Progenitor cell of endocrine pancreas (in vitro differentiated cells): ENCODE data around the gene TARS2. TPM values are rescaled to one million over a fixed set of nuclear protein-coding genes. Genes with fewer than 3 reads are reported as not detected.
A peak's percentile ranks its signal among the peaks of the same experiment; 100 is the strongest.

Experiments
- DNase-seq: peaks from one replicate; pipeline ENCODE4 v3.0.0; 2021; ENCODE audit warnings: low spot score; ENCODE audit not compliant: unreplicated experiment
- H3K27ac Mint-ChIP-seq: 2 replicates; pipeline ENCODE4 v1.8.0; 2021; ENCODE audit warnings: mild to moderate bottlenecking, moderate library complexity, mixed read lengths
- H3K27me3 Mint-ChIP-seq: 2 replicates; pipeline ENCODE4 v1.8.0; 2021; ENCODE audit warnings: mixed read lengths
- H3K36me3 Mint-ChIP-seq: 2 replicates; pipeline ENCODE4 v1.8.0; 2022; ENCODE audit warnings: mixed read lengths; ENCODE audit not compliant: insufficient read depth
- H3K4me1 Mint-ChIP-seq: 2 replicates; pipeline ENCODE4 v1.8.0; 2021; ENCODE audit warnings: low read depth, mixed read lengths
- H3K4me3 Mint-ChIP-seq: 2 replicates; pipeline ENCODE4 v1.8.0; 2021; ENCODE audit warnings: low read depth, mild to moderate bottlenecking, moderate library complexity, mixed read lengths
- H3K9me3 Mint-ChIP-seq: 2 replicates; pipeline ENCODE4 v1.8.0; 2021; ENCODE audit warnings: low read depth, mixed read lengths
- total RNA-seq: library from RNA; stranded (reverse); gene quantifications from 2 replicates; pipeline ENCODE4 v1.2.1, GENCODE V29; 2021
- TF ChIP-seq, protein P1 (sequence below): fragments of 200-600 bp; sonication (generic); IDR thresholded peaks from one replicate; pipeline ENCODE4 v1.5.0; 2021; ENCODE audit warnings: antibody characterized with exemption, mild to moderate bottlenecking; ENCODE audit not compliant: unreplicated experiment

TARS2 gene
- total RNA-seq, 1 donor from 2014 or later: 30.8 TPM

DNA sequence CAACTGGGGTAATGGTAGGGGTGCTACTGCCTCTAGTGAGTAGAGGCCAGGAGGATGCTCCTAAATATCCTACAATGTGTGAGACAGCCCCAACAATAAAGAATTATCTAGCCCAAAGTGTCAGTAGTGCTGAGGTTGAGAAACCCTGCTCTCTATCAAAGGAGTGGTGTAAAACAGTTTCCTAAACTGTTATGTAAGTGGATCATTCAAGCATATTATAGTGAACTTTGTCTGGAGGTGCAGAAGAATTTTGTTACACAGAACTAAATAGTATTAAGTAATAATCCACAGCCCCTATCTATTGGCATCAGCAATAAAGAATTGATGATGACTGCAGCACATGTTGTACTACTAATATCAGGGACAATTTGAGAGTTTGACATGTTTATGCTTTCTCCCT, 20.3 kb upstream of the TARS2 start:
- H3K36me3 Mint-ChIP-seq: peaks cover 25% of the 10 kb centered on the region
- H3K4me1 Mint-ChIP-seq: peaks cover 5% of the 10 kb centered on the region
- no peaks in the 10 kb centered on the region for H3K27me3 Mint-ChIP-seq

DNA sequence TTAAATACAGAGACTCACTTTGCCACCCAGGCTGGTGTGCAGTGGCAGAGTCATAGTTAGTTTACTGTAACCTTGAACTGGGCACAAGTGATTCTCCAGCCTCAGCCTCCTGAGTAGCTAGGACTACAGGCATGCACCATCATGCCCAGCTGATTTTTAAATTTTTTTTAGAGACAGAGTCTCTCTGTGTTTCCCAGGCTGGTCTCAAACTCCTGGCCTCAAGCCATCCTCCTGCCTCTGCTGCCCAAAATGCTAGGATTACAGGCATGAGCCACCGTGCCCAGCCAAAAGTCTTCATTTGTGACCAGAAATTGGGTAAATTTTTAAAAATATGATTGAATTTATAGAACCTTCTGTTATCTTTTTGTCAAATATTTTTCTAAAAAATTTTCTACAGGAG, 17.9 kb upstream of the TARS2 start:
- H3K27ac Mint-ChIP-seq: no peak overlapping the region
- TF ChIP-seq, protein P1, sequence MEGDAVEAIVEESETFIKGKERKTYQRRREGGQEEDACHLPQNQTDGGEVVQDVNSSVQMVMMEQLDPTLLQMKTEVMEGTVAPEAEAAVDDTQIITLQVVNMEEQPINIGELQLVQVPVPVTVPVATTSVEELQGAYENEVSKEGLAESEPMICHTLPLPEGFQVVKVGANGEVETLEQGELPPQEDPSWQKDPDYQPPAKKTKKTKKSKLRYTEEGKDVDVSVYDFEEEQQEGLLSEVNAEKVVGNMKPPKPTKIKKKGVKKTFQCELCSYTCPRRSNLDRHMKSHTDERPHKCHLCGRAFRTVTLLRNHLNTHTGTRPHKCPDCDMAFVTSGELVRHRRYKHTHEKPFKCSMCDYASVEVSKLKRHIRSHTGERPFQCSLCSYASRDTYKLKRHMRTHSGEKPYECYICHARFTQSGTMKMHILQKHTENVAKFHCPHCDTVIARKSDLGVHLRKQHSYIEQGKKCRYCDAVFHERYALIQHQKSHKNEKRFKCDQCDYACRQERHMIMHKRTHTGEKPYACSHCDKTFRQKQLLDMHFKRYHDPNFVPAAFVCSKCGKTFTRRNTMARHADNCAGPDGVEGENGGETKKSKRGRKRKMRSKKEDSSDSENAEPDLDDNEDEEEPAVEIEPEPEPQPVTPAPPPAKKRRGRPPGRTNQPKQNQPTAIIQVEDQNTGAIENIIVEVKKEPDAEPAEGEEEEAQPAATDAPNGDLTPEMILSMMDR: no peak
- peaks cover 23% of the 10 kb centered on the region for H3K36me3 Mint-ChIP-seq
- DNase-seq: no peak
- no peaks in the 10 kb centered on the region for H3K27me3 Mint-ChIP-seq
- H3K9me3 Mint-ChIP-seq: no peaks in the 10 kb centered on the region
- H3K4me1 Mint-ChIP-seq: peaks cover 5% of the 10 kb centered on the region
- no peak overlapping the region for H3K4me3 Mint-ChIP-seq

More for the DNA sequence above, 20.3 kb upstream of the TARS2 start:
- H3K4me3 Mint-ChIP-seq: no peak overlapping the region
- no peak overlapping the region for H3K27ac Mint-ChIP-seq
- TF ChIP-seq, protein P1: no peak
- DNase-seq: no peak
- no peaks in the 10 kb centered on the region for H3K9me3 Mint-ChIP-seq

DNA sequence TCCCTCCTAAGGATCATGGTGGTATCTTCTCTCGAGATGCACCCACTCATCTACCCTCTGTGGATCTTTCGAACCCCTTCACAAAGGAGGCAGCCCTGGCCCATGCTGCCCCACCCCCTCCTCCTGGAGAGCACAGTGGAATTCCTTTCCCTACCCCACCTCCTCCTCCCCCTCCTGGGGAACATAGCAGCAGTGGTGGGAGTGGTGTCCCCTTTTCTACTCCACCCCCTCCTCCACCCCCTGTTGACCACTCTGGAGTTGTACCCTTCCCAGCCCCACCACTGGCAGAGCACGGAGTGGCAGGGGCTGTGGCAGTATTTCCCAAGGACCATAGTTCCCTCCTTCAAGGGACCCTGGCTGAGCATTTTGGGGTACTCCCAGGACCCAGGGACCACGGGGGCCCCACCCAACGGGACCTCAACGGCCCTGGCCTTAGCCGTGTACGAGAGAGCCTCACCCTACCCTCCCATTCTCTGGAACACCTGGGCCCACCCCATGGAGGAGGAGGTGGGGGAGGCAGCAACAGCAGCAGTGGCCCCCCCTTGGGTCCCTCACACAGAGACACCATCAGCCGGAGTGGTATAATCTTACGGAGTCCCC, 14.5 kb upstream of the TARS2 start:
- Mint-ChIP-seq H3K27ac (no peak overlapping the region), H3K4me1 (peaks cover 7% of the 10 kb centered on the region), H3K36me3 (peaks cover 16% of the 10 kb centered on the region), H3K9me3 (no peaks in the 10 kb centered on the region), H3K27me3 (no peaks in the 10 kb centered on the region), H3K4me3 (no peak overlapping the region)
- TF ChIP-seq, protein P1: no peak
- DNase-seq: no peak

DNA sequence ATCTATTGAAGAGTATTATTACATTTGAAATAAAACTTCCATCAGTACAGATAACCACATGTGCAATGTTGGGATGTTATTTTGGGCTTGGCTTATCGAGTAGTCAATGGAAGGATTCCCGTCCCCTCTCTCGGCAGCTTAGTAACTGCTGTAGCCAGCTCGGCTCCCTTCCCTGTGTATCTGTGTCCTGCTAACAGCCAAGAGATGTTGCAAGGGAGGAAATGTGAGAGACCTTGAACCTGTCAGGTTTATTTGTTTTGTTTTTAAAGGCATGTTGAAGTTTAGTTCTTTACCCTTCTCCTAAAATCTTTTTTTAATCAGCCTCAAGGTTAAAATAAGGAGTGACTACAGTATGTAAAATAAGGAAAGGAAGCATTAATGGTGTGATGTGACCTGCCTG, 13.6 kb upstream of the TARS2 start:
- TF ChIP-seq, protein P1: no peak
- DNase-seq: no peak
- H3K36me3 Mint-ChIP-seq: peaks cover 16% of the 10 kb centered on the region

DNA sequence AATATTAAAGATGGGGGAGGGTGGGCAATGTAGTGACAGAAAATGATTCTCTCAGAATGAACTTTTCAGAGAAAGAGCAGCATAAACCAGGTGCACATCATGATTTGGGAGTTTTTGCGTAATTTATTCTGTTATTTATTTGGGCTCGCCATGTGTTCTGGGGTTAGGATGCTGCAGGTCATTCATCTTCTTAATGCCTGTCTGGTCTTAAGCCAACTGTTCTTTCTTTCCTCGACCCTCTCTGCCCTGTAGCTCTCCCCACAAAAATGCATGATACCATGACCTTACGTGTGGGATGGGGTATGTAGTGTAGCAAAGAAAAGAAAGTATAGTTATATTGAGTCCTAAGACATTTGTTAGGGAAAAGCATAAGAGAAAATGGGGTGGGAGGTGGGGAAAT, 12.3 kb upstream of the TARS2 start:
- TF ChIP-seq, protein P1: no peak
- H3K36me3 Mint-ChIP-seq: peaks cover 16% of the 10 kb centered on the region
- H3K27me3 Mint-ChIP-seq: no peaks in the 10 kb centered on the region
- peak overlapping the region; percentile 33 for H3K27ac Mint-ChIP-seq
- no peak overlapping the region for H3K4me3 Mint-ChIP-seq
- no peak for DNase-seq
- peaks cover 16% of the 10 kb centered on the region for H3K4me1 Mint-ChIP-seq
- H3K9me3 Mint-ChIP-seq: no peaks in the 10 kb centered on the region

More for the DNA sequence above, 13.6 kb upstream of the TARS2 start:
- H3K4me1 Mint-ChIP-seq: peaks cover 15% of the 10 kb centered on the region
- no peak overlapping the region for H3K27ac Mint-ChIP-seq
- no peaks in the 10 kb centered on the region for H3K9me3 Mint-ChIP-seq
- H3K4me3 Mint-ChIP-seq: no peak overlapping the region
- H3K27me3 Mint-ChIP-seq: no peaks in the 10 kb centered on the region
